Tibial nerve (tissue), 4 donors: ENCODE data around the gene DNAJC4. TPM values are rescaled to one million over a fixed set of nuclear protein-coding genes. Genes with fewer than 3 reads are reported as not detected.

Experiments used
- DNase-seq, 2 donors: peaks; one replicate each; pipeline ENCODE4 v3.0.0-alpha.2; 2019; ENCODE audit warnings: low spot score in 2 of 2
- H3K27ac ChIP-seq, 4 donors: fragments of 200-600 bp; sonication (generic) in 3 of 4; one replicate each; pipeline ENCODE4 v1.5.1; 2017 to 2019; ENCODE audit warnings: mild to moderate bottlenecking in 1 of 4
- H3K27me3 ChIP-seq, 2 donors: fragments of 200-600 bp; sonication (generic) in 1 of 2; one replicate each; pipeline versions ENCODE4 v1.5.1 to v1.6.0; 2017 to 2019
- H3K36me3 ChIP-seq, 3 donors: fragments of 200-600 bp; sonication (generic); one replicate each; pipeline ENCODE4 v1.5.1; 2018 to 2019
- H3K4me1 ChIP-seq, 4 donors: fragments of 200-600 bp; sonication (generic) in 3 of 4; one replicate each; pipeline ENCODE4 v1.5.1; 2017 to 2019
- H3K4me3 ChIP-seq, 4 donors: fragments of 200-600 bp; sonication (generic) in 3 of 4; one replicate each; pipeline ENCODE4 v1.5.1; 2017 to 2019; ENCODE audit warnings: mild to moderate bottlenecking in 1 of 4, moderate library complexity in 1 of 4
- H3K9me3 ChIP-seq, 4 donors: fragments of 200-600 bp; sonication (generic) in 3 of 4; one replicate each; pipeline ENCODE4 v1.5.1; 2017 to 2019
- CTCF ChIP-seq, 5 experiments: fragments of 200-600 bp in 3 of 5; fragments of 450-650 bp in 2 of 5; sonication (generic) in 3 of 5; IDR thresholded peaks; one replicate each; pipeline ENCODE4 v1.5.1; 2016 to 2019; ENCODE audit warnings: antibody characterized with exemption in 5 of 5, mild to moderate bottlenecking in 3 of 5, moderate library complexity in 2 of 5
- EP300 ChIP-seq, 2 donors: sonication (generic); formaldehyde crosslinking; IDR thresholded peaks; one replicate each; pipeline ENCODE4 v1.6.1; 2017; ENCODE audit warnings: antibody characterized with exemption in 2 of 2, mild to moderate bottlenecking in 1 of 2
- POLR2A ChIP-seq, 2 donors: fragments of 450-650 bp; IDR thresholded peaks; one replicate each; pipeline ENCODE4 v1.6.1; 2017; ENCODE audit warnings: antibody characterized with exemption in 2 of 2, mild to moderate bottlenecking in 2 of 2, moderate library complexity in 2 of 2
- WGBS, 2 donors: methylation state at CpG; one replicate each; pipeline ENCODE4 v1.1.5; 2018; 5-methylcytosine and 5-hydroxymethylcytosine counted together
- total RNA-seq, 4 donors: library from RNA; depleted of rRNA; stranded (reverse); fragments of >200 nt; gene quantifications; one replicate each; pipeline ENCODE4 v1.1.0, GENCODE V29; 2016

Gene DNAJC4
- total RNA-seq, 4 donors from 2014 or later = 20.1 to 42.0 (median 25.8) TPM

GRCh38 chr11:64266339-64266738 is 36.0 kb downstream of the DNAJC4 start:
- DNase-seq = no peak
- Histone ChIP-seq H3K27me3 (no peaks in the 10 kb centered on the region), H3K9me3 (no peaks in the 10 kb centered on the region), H3K4me1 (peaks cover 0 to 27% (median 21%) of the 10 kb centered on the region in 4 donors), H3K36me3 (peaks cover 0 to 60% (median 0%) of the 10 kb centered on the region in 3 donors), H3K27ac (no peak overlapping the region), H3K4me3 (no peak overlapping the region)
- no peak for TF ChIP-seq CTCF (IDR thresholded peaks at IDR 0.05)
- TF ChIP-seq POLR2A (IDR thresholded peaks at IDR 0.05) = no peak
- TF ChIP-seq EP300 (IDR thresholded peaks at IDR 0.05) = no peak
- WGBS, 2 donors = 87 to 90% methylated on average over 13 to 15 of the region's 15 CpGs

GRCh38 chr11:64267207-64267945 is 37.0 kb downstream of the DNAJC4 start:
- no peak overlapping the region for H3K4me3 ChIP-seq
- TF ChIP-seq CTCF (IDR thresholded peaks at IDR 0.05) = no peak
- H3K9me3 ChIP-seq = no peaks in the 10 kb centered on the region
- H3K27me3 ChIP-seq = no peaks in the 10 kb centered on the region
- H3K27ac ChIP-seq = peak overlapping the region; percentile 29 to 96 (median 93)
- DNase-seq = no peak
- H3K4me1 ChIP-seq = peaks cover 0 to 36% (median 25%) of the 10 kb centered on the region in 4 donors
- H3K36me3 ChIP-seq = peaks cover 0 to 50% (median 0%) of the 10 kb centered on the region in 3 donors
- 76 to 77% methylated on average over 27 of the region's 27 CpGs for WGBS, 2 donors

- Histone ChIP-seq H3K4me1 (peaks cover 0 to 38% (median 25%) of the 10 kb centered on the region in 4 donors), H3K27ac (peak overlapping the region; percentile 29 to 96 (median 93)), H3K36me3 (peaks cover 0 to 41% (median 0%) of the 10 kb centered on the region in 3 donors), H3K27me3 (no peaks in the 10 kb centered on the region), H3K9me3 (no peaks in the 10 kb centered on the region), H3K4me3 (peak overlapping the region in 3 of 4 donors; percentile 71 to 98 (median 96))
- 41 to 44% methylated on average over 23 of the region's 23 CpGs for WGBS, 2 donors
- peak; percentile 32 to 44 for DNase-seq
- TF ChIP-seq POLR2A (IDR thresholded peaks at IDR 0.05) = no peak
Observed at GRCh38 chr11:64268025-64268892, 37.9 kb downstream of the DNAJC4 start.

GRCh38 chr11:64268893-64269539 is 38.7 kb downstream of the DNAJC4 start:
- no peak for TF ChIP-seq CTCF (IDR thresholded peaks at IDR 0.05)
- no peak for TF ChIP-seq POLR2A (IDR thresholded peaks at IDR 0.05)
- no peak for TF ChIP-seq EP300 (IDR thresholded peaks at IDR 0.05)
- Histone ChIP-seq H3K27me3 (no peaks in the 10 kb centered on the region), H3K4me3 (peak overlapping the region; percentile 71 to 98 (median 90)), H3K9me3 (no peaks in the 10 kb centered on the region), H3K27ac (peak overlapping the region; percentile 92 to 97 (median 95)), H3K36me3 (peaks cover 0 to 34% (median 0%) of the 10 kb centered on the region in 3 donors), H3K4me1 (peaks cover 0 to 38% (median 25%) of the 10 kb centered on the region in 4 donors)
- DNase-seq = peak; percentile 30 to 36
- 0 to 1% methylated on average over 19 to 34 of the region's 34 CpGs for WGBS, 2 donors

GRCh38 chr11:64269540-64270220 is 39.3 kb downstream of the DNAJC4 start:
- Histone ChIP-seq H3K36me3 (peaks cover 0 to 27% (median 0%) of the 10 kb centered on the region in 3 donors), H3K27me3 (no peaks in the 10 kb centered on the region), H3K9me3 (no peaks in the 10 kb centered on the region), H3K4me3 (peak overlapping the region; percentile 71 to 98 (median 90)), H3K4me1 (peaks cover 0 to 38% (median 25%) of the 10 kb centered on the region in 4 donors), H3K27ac (peak overlapping the region; percentile 92 to 97 (median 95))
- 0 to 1% methylated on average over 18 to 34 of the region's 58 CpGs for WGBS, 2 donors
- DNase-seq = peak; percentile 91 to 97
- TF ChIP-seq EP300 (IDR thresholded peaks at IDR 0.05) = peak; percentile 93 to 97
- TF ChIP-seq CTCF (IDR thresholded peaks at IDR 0.05) = peak in 3 of 5 experiments; percentile 19 to 47 (median 34)
- no peak for TF ChIP-seq POLR2A (IDR thresholded peaks at IDR 0.05)
